Endothelial cell of umbilical vein (primary cell): ENCODE measurements around the gene AS3MT. TPM values are rescaled to one million over a fixed set of nuclear protein-coding genes. Genes with fewer than 3 reads are reported as not detected.

Experiments used
- BruUV-seq: library from RNA; stranded (reverse); fragments of 400-500 nt; replicated peaks from 2 replicates; lab custom pipeline; 2021; lab: Mats Ljungman, UMichigan
- CTCF ChIA-PET: fragments of 300-600, 350-600 bp; sonication (Branson Sonifier 250); formaldehyde crosslinking; loops from one replicate; lab custom pipeline; 2021; ENCODE audit warnings: antibody characterized with exemption, inconsistent platforms; lab: Charles Lee
- POLR2A ChIA-PET: fragments of 300-600, 350-600 bp; sonication (Branson Sonifier 250); formaldehyde crosslinking; loops from one replicate; lab custom pipeline; 2021; ENCODE audit warnings: antibody characterized with exemption, inconsistent platforms; lab: Charles Lee
- DNase-seq: peaks from one replicate; pipeline ENCODE4 v3.0.0-alpha.2; 2011; ENCODE audit warnings: low read depth, low spot score
- FAIRE-seq: peaks from 2 replicates; lab custom pipeline; 2011; peaks lifted over from hg19 to GRCh38; lab: Jason Lieb, UNC
- H2AFZ ChIP-seq: 2 replicates; pipeline ENCODE4 v1.6.0; 2012; ENCODE audit warnings: low read depth, low read length, control low read depth, inconsistent platforms
- H3K27ac ChIP-seq: 2 replicates; pipeline ENCODE4 v1.5.1; 2011; ENCODE audit warnings: low read depth, mild to moderate bottlenecking, control low read depth, low read length, moderate library complexity; ENCODE audit not compliant: insufficient read depth
- H3K27me3 ChIP-seq, 2 experiments: 2 replicates each; pipeline versions ENCODE4 v1.6.0 to v1.6.1; 2011; ENCODE audit warnings: low read length in 2 of 2, mixed read lengths in 1 of 2; ENCODE audit not compliant: control insufficient read depth in 2 of 2, insufficient read depth in 2 of 2
- H3K36me3 ChIP-seq, 2 experiments: 2 replicates in 1 of 2; 3 replicates in 1 of 2; pipeline ENCODE4 v1.5.1; 2011; ENCODE audit warnings: low read length in 2 of 2, mild to moderate bottlenecking in 1 of 2, moderate library complexity in 1 of 2; ENCODE audit not compliant: control insufficient read depth in 2 of 2, insufficient read depth in 2 of 2; ENCODE audit errors: extremely low read depth in 1 of 2
- H3K4me1 ChIP-seq: 3 replicates; pipeline ENCODE4 v1.5.1; 2011; ENCODE audit warnings: mild to moderate bottlenecking, low read length; ENCODE audit not compliant: control insufficient read depth, insufficient read depth; ENCODE audit errors: extremely low read depth
- H3K4me2 ChIP-seq: 2 replicates; pipeline ENCODE4 v1.6.1; 2011; ENCODE audit warnings: low read length, control low read depth, mixed read lengths; ENCODE audit not compliant: insufficient read depth
- H3K4me3 ChIP-seq, 3 experiments: fragments of 200-600 bp in 1 of 3; sonication (generic), shearing (Covaris generic) in 1 of 3; replicated peaks in 1 of 3; 2 replicates each; pipeline ENCODE4 v1.5.1; 2011 to 2016; ENCODE audit warnings: control low read depth in 3 of 3, low read length in 3 of 3, mild to moderate bottlenecking in 2 of 3, inconsistent platforms in 1 of 3, low read depth in 1 of 3, moderate library complexity in 1 of 3; ENCODE audit not compliant: insufficient read depth in 1 of 3
- H3K79me2 ChIP-seq: 2 replicates; pipeline ENCODE4 v1.6.0; 2012; ENCODE audit warnings: low read length, inconsistent platforms; ENCODE audit not compliant: control insufficient read depth, insufficient read depth
- H3K9ac ChIP-seq: replicated peaks from 2 replicates; pipeline ENCODE3; 2011; ENCODE audit warnings: low read length, control low read depth; ENCODE audit not compliant: insufficient read depth; ENCODE audit errors: extremely low read depth
- H3K9me1 ChIP-seq: replicated peaks from 3 replicates; pipeline ENCODE4 v1.6.0; 2011; ENCODE audit warnings: mild to moderate bottlenecking, low read length; ENCODE audit not compliant: control insufficient read depth, insufficient read depth; ENCODE audit errors: extremely low read depth
- H3K9me3 ChIP-seq: replicated peaks from 2 replicates; pipeline ENCODE4 v1.5.1; 2012; ENCODE audit warnings: low read length, inconsistent platforms; ENCODE audit not compliant: control insufficient read depth, insufficient read depth
- H4K20me1 ChIP-seq: replicated peaks from 2 replicates; pipeline ENCODE3; 2011; ENCODE audit warnings: mild to moderate bottlenecking, low read length; ENCODE audit not compliant: control insufficient read depth, insufficient read depth; ENCODE audit errors: extremely low read depth
- CTCF ChIP-seq, 2 donors: IDR thresholded peaks; 1 replicate in 1 of 2; 2 replicates in 1 of 2; pipeline ENCODE4 v1.5.1; 2011; ENCODE audit warnings: low read length in 2 of 2, mild to moderate bottlenecking in 2 of 2, moderate library complexity in 2 of 2, control low read depth in 1 of 2, inconsistent platforms in 1 of 2, low read depth in 1 of 2; ENCODE audit not compliant: insufficient read depth in 1 of 2; ENCODE audit errors: extremely low read depth in 1 of 2
- EZH2 ChIP-seq: IDR thresholded peaks from 2 replicates; pipeline ENCODE4 v1.6.1; 2012; ENCODE audit warnings: borderline replicate concordance, low read depth, mild to moderate bottlenecking, moderate library complexity, low read length, inconsistent platforms; ENCODE audit not compliant: severe bottlenecking
- FOS ChIP-seq: IDR thresholded peaks from 2 replicates; pipeline ENCODE4 v1.6.1; 2011; ENCODE audit warnings: mild to moderate bottlenecking, low read length, moderate library complexity, borderline replicate concordance; ENCODE audit not compliant: insufficient read depth
- GATA2 ChIP-seq: IDR thresholded peaks from 2 replicates; pipeline ENCODE4 v1.7.0; 2011; ENCODE audit warnings: low read depth, mild to moderate bottlenecking, moderate library complexity, mixed read lengths, low read length; ENCODE audit not compliant: insufficient read length, insufficient read depth
- JUN ChIP-seq: IDR thresholded peaks from 2 replicates; pipeline ENCODE4 v1.6.1; 2011; ENCODE audit warnings: borderline replicate concordance, low read depth; ENCODE audit not compliant: insufficient read length, insufficient read depth
- MAX ChIP-seq: IDR thresholded peaks from 2 replicates; pipeline ENCODE4 v1.6.1; 2011; ENCODE audit not compliant: insufficient read depth, insufficient read length
- MYC ChIP-seq: IDR thresholded peaks from one replicate; pipeline ENCODE4 v1.6.1; 2011; ENCODE audit warnings: mild to moderate bottlenecking, low read depth, low read length
- POLR2A ChIP-seq: IDR thresholded peaks from 2 replicates; pipeline ENCODE4 v1.6.1; 2012; ENCODE audit warnings: low read depth, mild to moderate bottlenecking, control low read depth, low read length
- POLR2AphosphoS5 ChIP-seq: IDR thresholded peaks from 2 replicates; pipeline ENCODE4 v1.6.1; 2012; ENCODE audit warnings: low read depth, mild to moderate bottlenecking, control low read depth, low read length, moderate library complexity; ENCODE audit not compliant: insufficient read depth
- dilution Hi-C: fragments of 300-500 bp; cut with MboI; formaldehyde crosslinking; loops from one replicate; pipeline ENCODE4 v1.15.0; 2019; ENCODE audit warnings: low sequenced_read_pairs; ENCODE audit not compliant: extremely low pct_ligation_motif_present
- intact Hi-C: fragments of 100-400 bp; cut with micrococcal nuclease; formaldehyde crosslinking; loops from one replicate; pipeline ENCODE4 v1.10.0; 2022
- polyA plus RNA-seq, 4 experiments: library from polyadenylated mRNA; depleted of rRNA in 3 of 4; stranded (reverse) in 3 of 4; unstranded in 1 of 4; fragments of >200 nt; gene quantifications; 2 replicates each; pipeline versions ENCODE4 v1.2.1 to v1.2.3, GENCODE V29; 2011 to 2012; ENCODE audit warnings: missing spikeins in 1 of 4
- total RNA-seq: library from RNA; stranded (reverse); gene quantifications from 2 replicates; pipeline ENCODE4 v1.2.3, GENCODE V29; 2021

The AS3MT gene
- total and polyA plus RNA-seq, 2 donors (not counting 3 experiments of a cell fraction or from before 2014, with no cell fraction given), result 1.0 TPM; not detected in 1

GRCh38 chr10:102941401-102941800, 72.1 kb downstream of the AS3MT start:
- Histone ChIP-seq H3K27me3 (peaks cover 0 to 5% of the 10 kb centered on the region in 2 experiments), H3K79me2 (no peaks in the 10 kb centered on the region), H3K9ac (no peak overlapping the region), H3K4me1 (no peaks in the 10 kb centered on the region), H2AFZ (no peak overlapping the region), H4K20me1 (no peaks in the 10 kb centered on the region), H3K27ac (no peak overlapping the region), H3K4me2 (no peak overlapping the region), H3K36me3 (no peaks in the 10 kb centered on the region), H3K4me3 (no peak overlapping the region), H3K9me3 (no peaks in the 10 kb centered on the region), H3K9me1 (no peaks in the 10 kb centered on the region)
- POLR2A ChIA-PET, result no interaction called here
- DNase-seq, result no peak
- no peak for FAIRE-seq
- CTCF ChIA-PET, result no interaction called here
- dilution Hi-C loops, result no loop called here
- intact Hi-C loops, result no loop called here
- no TSS peak for BruUV-seq
- no peak for TF ChIP-seq MAX
- no peak for TF ChIP-seq JUN
- no peak for TF ChIP-seq FOS
- no peak for TF ChIP-seq EZH2
- TF ChIP-seq POLR2A, result no peak
- no peak for TF ChIP-seq MYC
- no peak for TF ChIP-seq GATA2
- TF ChIP-seq POLR2AphosphoS5, result no peak
- TF ChIP-seq CTCF (IDR thresholded peaks at IDR 0.05; ENCODE audit: extremely low read depth in 1 of 2, insufficient read depth in 1 of 2, low read depth in 1 of 2, low read length in 2 of 2), result no peak
